Gastroesophageal sphincter (tissue), 3 donors: Measurements from ENCODE around the gene ELL2.

Experiments
- CTCF ChIP-seq, 4 experiments: fragments of 200-600 bp in 2 of 4; fragments of 450-650 bp in 2 of 4; sonication (generic) in 1 of 4; IDR thresholded peaks; one replicate each; pipeline ENCODE4 v1.5.1; 2017 to 2019; ENCODE audit warnings: antibody characterized with exemption in 4 of 4, mild to moderate bottlenecking in 2 of 4, moderate library complexity in 2 of 4
- EP300 ChIP-seq: sonication (generic); formaldehyde crosslinking; IDR thresholded peaks from one replicate; pipeline ENCODE4 v1.6.1; 2017; ENCODE audit warnings: antibody characterized with exemption, mild to moderate bottlenecking
- POLR2A ChIP-seq, 2 donors: fragments of 450-650 bp; IDR thresholded peaks; one replicate each; pipeline ENCODE4 v1.6.1; 2017; ENCODE audit warnings: antibody characterized with exemption in 2 of 2, mild to moderate bottlenecking in 2 of 2, moderate library complexity in 1 of 2
- POLR2AphosphoS5 ChIP-seq: sonication (generic); formaldehyde crosslinking; IDR thresholded peaks from one replicate; pipeline ENCODE4 v1.6.1; 2017; ENCODE audit warnings: antibody characterized with exemption

- TF ChIP-seq CTCF (IDR thresholded peaks at IDR 0.05) (no peak), POLR2AphosphoS5 (no peak), POLR2A (IDR thresholded peaks at IDR 0.05) (no peak), EP300 (no peak)
Measured at GRCh38 chr5:95915999-95916686, 45.5 kb downstream of the ELL2 start.
